Posterior vena cava (tissue), 2 donors: ENCODE results near the gene SLC39A11. TPM values are rescaled to one million over a fixed set of nuclear protein-coding genes. Genes with fewer than 3 reads are reported as not detected.

Experiments
- DNase-seq: peaks from one replicate; pipeline ENCODE4 v3.0.0-alpha.2; 2020; ENCODE audit warnings: low spot score
- intact Hi-C, 2 donors: fragments of 100-400 bp; cut with DNase I; formaldehyde crosslinking; loops; one replicate each; pipeline versions ENCODE4 v1.14.1 to v1.14.2; 2022 to 2023
- total RNA-seq, 2 donors: library from RNA; stranded (reverse); fragmentation: NEBNext Ultra II Directional; extraction: Animal tissue kit (Norgen Biotek cat#: 25700); gene quantifications; one replicate each; pipeline ENCODE4 v1.2.1, GENCODE V29; 2021
- donor health status: DM: yes; HTN: yes; CAD: no.
- donor health status: DM: yes; HTN: yes; CAD: no.

Gene SLC39A11
- total RNA-seq, 2 donors from 2014 or later = 20.6 to 25.8 TPM

DNA sequence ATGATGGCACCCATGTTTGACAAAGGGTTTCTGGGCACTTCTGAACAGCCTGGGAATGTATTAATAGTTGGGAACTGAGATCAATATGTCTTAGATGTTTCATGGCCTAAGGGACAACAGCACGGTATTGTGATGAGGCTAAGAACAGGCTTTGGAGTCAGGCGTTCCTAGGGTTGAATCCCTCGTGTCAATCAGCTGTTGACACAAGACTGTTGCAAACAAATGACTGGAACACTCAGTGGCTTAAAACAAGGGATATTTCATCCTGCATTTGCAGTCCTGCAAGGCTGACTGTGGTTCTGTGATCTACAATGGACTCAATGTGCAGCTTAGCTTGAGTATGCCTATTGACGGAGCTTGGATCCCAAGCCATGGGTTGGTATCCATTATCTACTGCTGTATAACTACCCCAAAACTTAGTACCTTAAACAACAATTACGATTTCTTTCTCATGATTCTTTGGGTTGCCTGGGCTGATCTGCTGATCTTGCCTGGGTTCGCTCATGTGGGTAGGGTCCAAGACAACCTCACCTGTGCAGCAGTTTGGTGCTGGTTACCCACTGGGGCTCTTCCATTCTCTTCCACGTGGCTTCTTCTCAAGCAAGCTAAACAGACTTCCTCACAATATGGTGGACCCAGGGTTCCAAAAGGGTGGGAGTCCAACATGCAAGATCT, 472.4 kb downstream of the SLC39A11 start:
- no peak for DNase-seq
- intact Hi-C loops = no loop called here

DNA sequence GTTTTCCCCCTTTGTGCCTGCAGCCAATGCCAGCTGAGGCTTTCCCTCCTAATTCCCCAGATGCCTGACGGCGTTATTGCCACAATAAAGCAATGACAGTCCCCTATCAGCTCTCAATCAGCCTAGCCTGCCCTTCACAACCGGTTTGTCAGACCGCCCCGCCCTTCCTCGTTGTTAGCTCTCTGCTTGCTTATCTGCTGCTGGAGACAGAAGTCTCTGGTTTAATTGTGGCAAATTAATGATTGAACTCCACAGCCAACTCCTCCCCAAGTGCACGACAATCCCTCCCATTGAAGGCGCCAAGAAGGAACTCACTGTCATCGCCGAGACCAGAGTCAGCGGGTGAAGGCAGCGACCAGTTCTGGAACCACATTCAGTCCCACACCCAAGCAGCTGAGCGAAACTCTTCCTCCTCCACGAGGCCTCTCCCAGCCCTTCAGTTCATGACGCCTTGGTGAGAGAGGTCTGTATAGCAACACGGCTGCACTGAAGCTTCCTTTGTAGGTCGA, 474.4 kb downstream of the SLC39A11 start:
- no peak for DNase-seq
- intact Hi-C loops = no loop called here

GRCh38 chr17:72617557-72617956, 474.9 kb downstream of the SLC39A11 start:
- no peak for DNase-seq
- intact Hi-C loops = no loop called here

- DNase-seq = no peak
- intact Hi-C loops = no loop called here
Observed at GRCh38 chr17:72616447-72616846, 476.0 kb downstream of the SLC39A11 start.

DNA sequence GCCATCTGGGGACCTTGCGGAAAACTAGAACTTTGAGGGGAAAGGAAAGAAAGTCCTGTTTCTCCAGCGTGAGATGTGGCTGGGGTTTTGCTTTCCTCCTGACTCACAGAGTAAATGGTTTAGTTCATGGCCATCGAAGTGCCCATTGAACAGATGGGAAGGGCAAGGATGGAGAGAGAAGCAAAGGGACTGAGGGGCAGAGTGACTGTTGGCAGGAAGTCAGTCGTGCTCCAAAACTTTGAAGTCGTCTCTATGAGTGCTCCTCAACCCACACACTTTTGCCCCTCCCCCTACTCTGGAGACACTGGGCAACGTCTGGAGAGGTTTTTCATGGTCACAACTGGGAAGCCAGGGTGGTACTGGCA, 476.9 kb downstream of the SLC39A11 start:
- intact Hi-C loops = no loop called here
- DNase-seq = no peak

GRCh38 chr17:72614871-72615626, 477.4 kb downstream of the SLC39A11 start:
- intact Hi-C loops = no loop called here
- DNase-seq = no peak

GRCh38 chr17:72614476-72614870, 478.0 kb downstream of the SLC39A11 start:
- DNase-seq = no peak
- intact Hi-C loops = no loop called here

- intact Hi-C loops = no loop called here
- no peak for DNase-seq
Observed at GRCh38 chr17:72613806-72614292, 478.6 kb downstream of the SLC39A11 start.

- intact Hi-C loops = no loop called here
- no peak for DNase-seq
Observed at GRCh38 chr17:72613396-72613795, 479.1 kb downstream of the SLC39A11 start.

- intact Hi-C loops = no loop called here
- no peak for DNase-seq
Observed at GRCh38 chr17:72611172-72611571, 481.3 kb downstream of the SLC39A11 start.

DNA sequence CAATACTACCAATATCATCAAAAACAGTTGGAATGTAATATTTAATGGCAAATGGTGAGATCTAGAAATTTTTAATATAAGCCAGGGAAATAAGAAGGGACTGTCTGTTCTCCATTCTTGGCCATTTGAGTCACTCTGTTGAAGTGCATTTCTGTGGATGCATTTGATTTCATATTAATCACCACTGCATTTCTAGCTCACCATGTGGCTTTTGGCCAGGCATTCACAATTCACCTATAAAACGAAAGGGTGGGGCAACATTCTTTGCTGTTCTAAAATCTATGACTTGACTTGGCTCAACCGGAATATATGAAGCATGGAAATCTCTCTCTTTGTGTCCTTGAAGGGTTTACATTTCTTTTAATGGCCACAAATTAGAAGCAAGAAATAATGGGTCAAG, 483.0 kb downstream of the SLC39A11 start:
- DNase-seq = no peak
- intact Hi-C loops = no loop called here

GRCh38 chr17:72608436-72608835, 484.1 kb downstream of the SLC39A11 start:
- intact Hi-C loops = no loop called here
- no peak for DNase-seq

DNA sequence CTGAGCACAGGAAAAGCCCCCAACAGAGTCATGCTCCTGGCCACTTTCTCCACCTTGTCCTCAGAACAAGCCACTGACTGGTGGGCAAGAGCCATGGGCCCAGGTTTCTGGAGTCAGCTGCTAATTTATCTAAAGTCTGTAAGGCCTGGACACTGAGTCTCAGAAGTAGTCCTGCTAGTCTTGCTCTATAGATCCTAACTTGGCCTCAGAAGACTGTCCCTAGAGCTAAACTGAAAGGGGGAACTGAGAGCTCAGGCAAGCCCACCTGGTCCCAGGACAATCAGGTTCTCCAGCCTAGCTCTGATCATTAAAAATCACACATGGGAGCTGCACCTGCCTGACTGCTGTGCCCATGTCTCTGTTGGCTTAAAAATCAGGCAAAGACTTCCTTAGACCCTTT, 485.8 kb downstream of the SLC39A11 start:
- no peak for DNase-seq
- intact Hi-C loops = no loop called here

- intact Hi-C loops = no loop called here
- DNase-seq = no peak
Observed at GRCh38 chr17:72605543-72605942, 486.9 kb downstream of the SLC39A11 start.

DNA sequence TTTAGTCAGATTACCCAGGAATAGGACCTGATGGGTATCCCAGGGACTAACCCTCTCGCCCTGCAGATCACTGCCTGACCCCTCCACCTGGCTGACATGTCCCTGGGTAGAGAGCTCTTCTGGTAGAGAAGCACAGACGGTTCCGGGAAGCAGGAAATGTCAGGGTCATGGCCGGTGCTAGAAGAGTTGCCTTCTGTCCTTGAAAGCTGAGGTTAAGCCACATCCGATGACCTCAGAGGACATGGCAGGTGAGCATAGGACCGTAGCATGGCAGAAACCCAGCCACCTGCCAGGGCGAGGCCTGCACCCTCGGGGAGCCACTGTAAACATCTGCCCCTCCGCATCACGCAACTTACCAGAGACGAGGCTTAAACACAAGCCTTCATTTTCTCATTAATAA, 488.0 kb downstream of the SLC39A11 start:
- no peak for DNase-seq
- intact Hi-C loops = no loop called here

- intact Hi-C loops = no loop called here
- DNase-seq = no peak
Observed at GRCh38 chr17:72603420-72604242, 488.9 kb downstream of the SLC39A11 start.

- DNase-seq = no peak
- intact Hi-C loops = no loop called here
Observed at GRCh38 chr17:72602517-72603419, 489.7 kb downstream of the SLC39A11 start.

DNA sequence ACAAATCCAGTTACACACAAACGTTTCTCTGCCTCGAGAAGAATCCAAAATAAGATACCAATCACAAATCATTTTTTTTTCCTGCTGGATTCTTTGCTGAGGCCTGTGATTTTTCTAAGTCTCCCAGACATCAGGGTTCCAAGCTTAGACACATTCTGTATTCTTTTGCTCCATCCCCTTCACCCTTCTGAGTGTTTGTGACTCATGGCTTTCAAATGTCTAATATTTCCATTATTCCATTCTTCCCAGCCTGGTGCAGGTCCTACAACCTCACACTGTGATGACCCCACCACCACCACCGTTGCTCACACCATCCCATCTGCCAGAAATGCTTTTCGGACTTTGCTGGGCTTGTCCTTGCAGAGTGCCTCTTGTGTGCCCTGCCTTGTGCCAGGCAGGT, 491.6 kb downstream of the SLC39A11 start:
- no peak for DNase-seq
- intact Hi-C loops = no loop called here

DNA sequence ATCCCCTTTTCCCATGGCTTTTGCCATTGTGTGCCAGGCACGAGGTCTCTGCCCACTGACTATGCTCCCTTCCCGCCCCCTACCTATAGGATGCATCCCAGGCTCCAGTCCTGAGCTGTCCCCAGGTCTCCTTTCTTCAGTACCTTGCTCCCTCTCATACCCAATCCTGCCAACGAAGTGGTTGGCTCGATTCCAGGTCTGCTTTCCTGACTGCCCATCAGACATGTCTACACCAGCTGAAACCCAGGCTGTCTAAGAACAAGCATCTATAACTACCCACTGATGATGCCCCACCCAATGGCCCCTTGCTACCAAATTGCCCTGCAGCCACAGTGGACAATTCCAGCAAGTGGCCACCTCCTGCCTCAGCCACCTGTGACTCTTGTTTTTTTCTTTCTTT, 492.6 kb downstream of the SLC39A11 start:
- intact Hi-C loops = no loop called here
- no peak for DNase-seq
